ENCODE data around the gene CDK19.
A peak's percentile ranks its signal among the peaks of the same experiment; 100 is the strongest.

Gene CDK19

GRCh38 chr6:110703010-110703905 is 112.0 kb downstream of the CDK19 start:
- DNase-seq (ENCODE audit: low read depth, low spot score), result no peak

- no peak for DNase-seq (ENCODE audit: low read depth, low spot score)
These were observed 115.5 kb downstream of the CDK19 start for GRCh38 chr6:110699780-110700179.

GRCh38 chr6:110693994-110694393 is 121.3 kb downstream of the CDK19 start:
- DNase-seq (ENCODE audit: low read depth, low spot score), result no peak

- peak; percentile 88 for DNase-seq (ENCODE audit: low read depth, low spot score)
These were observed 122.0 kb downstream of the CDK19 start for GRCh38 chr6:110693296-110693695.

- DNase-seq (ENCODE audit: low read depth, low spot score), result no peak
These were observed 124.4 kb downstream of the CDK19 start for GRCh38 chr6:110690916-110691315.

GRCh38 chr6:110690106-110690654 is 125.1 kb downstream of the CDK19 start:
- DNase-seq (ENCODE audit: low read depth, low spot score), result no peak

- DNase-seq (ENCODE audit: low read depth, low spot score), result peak; percentile 4
These were observed 125.9 kb downstream of the CDK19 start for GRCh38 chr6:110689275-110689935.

- peak; percentile 53 for DNase-seq (ENCODE audit: low read depth, low spot score)
These were observed 126.5 kb downstream of the CDK19 start for GRCh38 chr6:110688661-110689268.

- DNase-seq (ENCODE audit: low read depth, low spot score), result no peak
These were observed 127.9 kb downstream of the CDK19 start for GRCh38 chr6:110687326-110687725.

GRCh38 chr6:110683241-110683640 is 132.0 kb downstream of the CDK19 start:
- DNase-seq (ENCODE audit: low read depth, low spot score), result no peak

- DNase-seq (ENCODE audit: low read depth, low spot score), result peak; percentile 46
These were observed 132.8 kb downstream of the CDK19 start for GRCh38 chr6:110682460-110682853.

GRCh38 chr6:110681543-110682459 is 133.5 kb downstream of the CDK19 start:
- DNase-seq (ENCODE audit: low read depth, low spot score), result no peak

GRCh38 chr6:110676396-110676795 is 138.9 kb downstream of the CDK19 start:
- no peak for DNase-seq (ENCODE audit: low read depth, low spot score)

- DNase-seq (ENCODE audit: low read depth, low spot score), result no peak
These were observed 141.2 kb downstream of the CDK19 start for GRCh38 chr6:110674096-110674495.

- no peak for DNase-seq (ENCODE audit: low read depth, low spot score)
These were observed 143.1 kb downstream of the CDK19 start for GRCh38 chr6:110672122-110672521.

- DNase-seq (ENCODE audit: low read depth, low spot score), result no peak
These were observed 143.8 kb downstream of the CDK19 start for GRCh38 chr6:110671447-110671846.

- DNase-seq (ENCODE audit: low read depth, low spot score), result no peak
These were observed 149.7 kb downstream of the CDK19 start for GRCh38 chr6:110665600-110665999.

GRCh38 chr6:110664933-110665332 is 150.3 kb downstream of the CDK19 start:
- no peak for DNase-seq (ENCODE audit: low read depth, low spot score)

- no peak for DNase-seq (ENCODE audit: low read depth, low spot score)
These were observed 152.6 kb downstream of the CDK19 start for GRCh38 chr6:110662490-110663211.

- no peak for DNase-seq (ENCODE audit: low read depth, low spot score)
These were observed 153.9 kb downstream of the CDK19 start for GRCh38 chr6:110661414-110661813.

Data from ELF-1 (cell line).